ENCODE results near the gene FBXO5.
"Not testable (repeated sequence)": the region's sequence is repeated elsewhere in the genome, so short reads cannot be mapped to it uniquely, and the experiment has no call there.

Gene FBXO5

DNA sequence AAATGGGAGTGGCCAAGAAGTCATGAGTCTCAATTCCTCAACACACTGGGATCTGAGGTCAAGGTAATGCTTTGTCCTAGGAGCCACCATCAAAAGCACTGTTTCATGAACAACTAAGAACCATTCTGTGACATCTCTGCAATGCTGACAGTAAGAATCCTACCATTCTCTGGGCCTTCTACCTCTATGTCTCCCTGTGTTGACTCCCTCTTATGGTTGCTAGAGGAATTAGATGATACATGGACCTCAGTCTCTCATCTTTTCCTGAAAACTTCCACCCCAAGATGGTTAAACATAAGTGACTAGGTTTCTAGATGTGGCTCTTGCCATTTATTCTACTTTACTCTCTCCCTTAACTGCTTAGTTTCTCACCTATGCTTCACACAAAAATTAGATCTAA is 10.6 kb upstream of the FBXO5 start:
- no peak for DNase-seq (ENCODE audit: low read depth)

DNA sequence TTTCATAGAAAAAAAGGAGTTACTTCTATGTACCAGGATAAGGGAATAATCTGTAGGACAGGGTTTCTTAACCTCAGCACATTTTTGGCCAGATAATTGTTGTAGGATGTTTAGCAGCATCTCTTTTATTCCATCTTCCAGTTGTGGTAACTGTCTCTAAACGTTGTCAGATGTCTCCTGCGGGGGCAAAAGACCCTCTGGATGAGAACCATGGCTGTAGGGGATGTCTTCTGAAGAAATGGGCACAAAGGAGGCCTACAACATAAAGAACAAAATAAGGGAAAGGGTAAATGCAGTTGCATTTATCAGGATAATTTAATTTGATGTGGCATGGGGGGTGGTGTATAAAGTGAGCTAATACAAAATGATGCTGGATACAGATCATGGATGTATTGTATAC is 4.1 kb upstream of the FBXO5 start:
- DNase-seq (ENCODE audit: low read depth): no peak

DNA sequence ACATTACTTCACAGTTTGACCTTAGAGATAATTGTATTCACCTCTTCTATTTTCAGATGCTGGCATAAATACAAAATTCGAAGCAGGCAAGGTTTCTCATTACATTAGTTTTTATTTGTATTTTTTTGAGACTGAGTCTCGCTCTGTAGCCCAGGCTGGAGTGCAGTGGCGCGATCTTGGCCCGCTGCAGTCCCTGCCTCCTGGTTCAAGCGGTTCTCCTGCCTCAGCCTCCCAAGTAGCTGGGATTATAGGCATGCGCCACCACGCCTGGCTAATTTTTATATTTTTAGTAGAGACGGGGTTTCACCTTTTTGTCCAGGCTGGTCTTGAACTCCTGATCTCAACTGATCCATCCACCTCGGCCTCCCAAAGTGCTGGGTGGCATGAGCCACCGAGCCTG is 2.5 kb upstream of the FBXO5 start:
- not testable (repeated sequence) for DNase-seq (ENCODE audit: low read depth)

DNA sequence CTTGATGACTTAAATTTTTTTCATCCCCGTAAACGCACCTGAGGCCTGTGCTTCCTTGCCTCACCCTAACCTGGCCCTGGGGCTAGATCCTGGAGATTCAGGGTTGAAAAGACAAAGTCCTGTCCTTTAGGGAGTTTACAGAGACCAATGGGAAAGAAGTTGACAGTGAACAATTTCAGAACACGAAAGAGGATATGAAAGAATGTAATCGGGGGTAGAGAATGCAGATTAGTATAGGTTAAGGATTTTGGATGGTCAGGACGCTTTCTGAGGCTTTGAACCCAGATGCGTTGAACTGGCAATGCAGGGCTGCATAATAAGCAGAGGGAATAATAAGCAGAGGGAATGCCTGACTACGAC is 1.7 kb upstream of the FBXO5 start:
- no peak for DNase-seq (ENCODE audit: low read depth)

DNA sequence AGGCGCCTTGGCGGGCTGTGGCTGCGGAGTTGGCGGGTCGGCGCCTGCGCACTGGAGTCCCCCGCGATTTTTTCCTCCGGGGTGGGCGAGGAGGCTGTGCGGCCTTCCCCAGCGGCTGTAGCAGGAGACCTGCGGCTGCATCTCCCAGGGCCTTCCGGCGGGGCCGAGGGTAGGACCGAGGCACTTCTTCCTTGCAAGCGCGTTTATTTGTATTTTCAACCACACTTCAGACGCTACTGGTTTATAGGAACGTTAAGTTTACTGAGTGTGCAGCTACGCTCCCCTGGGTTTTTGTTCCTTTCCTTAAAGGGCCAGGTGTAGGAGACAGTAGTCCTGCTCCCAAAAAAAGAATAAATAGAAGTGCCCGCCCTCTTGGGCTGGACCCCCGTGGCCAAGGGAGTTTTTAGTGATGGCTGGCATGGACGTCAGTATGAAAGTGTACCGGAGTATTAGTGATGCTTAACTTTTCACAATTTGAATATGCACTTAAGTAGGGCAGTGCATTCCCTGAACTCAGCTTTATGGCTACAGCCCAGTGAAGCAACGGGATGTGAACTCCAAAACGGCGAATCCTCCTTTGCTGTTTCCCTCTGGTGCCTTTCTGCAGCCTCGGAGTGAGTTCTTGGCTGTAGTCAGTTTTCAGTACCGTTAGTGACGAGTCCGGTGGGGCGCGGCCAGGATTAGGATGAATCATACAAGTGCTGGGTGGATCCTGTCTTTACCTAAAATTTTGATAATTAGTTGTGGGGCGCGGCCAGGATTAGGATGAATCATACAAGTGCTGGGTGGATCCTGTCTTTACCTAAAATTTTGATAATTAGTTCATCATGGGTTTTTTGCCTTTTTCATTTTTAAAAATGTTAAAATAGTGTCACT is 1.0 kb upstream of the FBXO5 start:
- peak; percentile 37 for DNase-seq (ENCODE audit: low read depth)

DNA sequence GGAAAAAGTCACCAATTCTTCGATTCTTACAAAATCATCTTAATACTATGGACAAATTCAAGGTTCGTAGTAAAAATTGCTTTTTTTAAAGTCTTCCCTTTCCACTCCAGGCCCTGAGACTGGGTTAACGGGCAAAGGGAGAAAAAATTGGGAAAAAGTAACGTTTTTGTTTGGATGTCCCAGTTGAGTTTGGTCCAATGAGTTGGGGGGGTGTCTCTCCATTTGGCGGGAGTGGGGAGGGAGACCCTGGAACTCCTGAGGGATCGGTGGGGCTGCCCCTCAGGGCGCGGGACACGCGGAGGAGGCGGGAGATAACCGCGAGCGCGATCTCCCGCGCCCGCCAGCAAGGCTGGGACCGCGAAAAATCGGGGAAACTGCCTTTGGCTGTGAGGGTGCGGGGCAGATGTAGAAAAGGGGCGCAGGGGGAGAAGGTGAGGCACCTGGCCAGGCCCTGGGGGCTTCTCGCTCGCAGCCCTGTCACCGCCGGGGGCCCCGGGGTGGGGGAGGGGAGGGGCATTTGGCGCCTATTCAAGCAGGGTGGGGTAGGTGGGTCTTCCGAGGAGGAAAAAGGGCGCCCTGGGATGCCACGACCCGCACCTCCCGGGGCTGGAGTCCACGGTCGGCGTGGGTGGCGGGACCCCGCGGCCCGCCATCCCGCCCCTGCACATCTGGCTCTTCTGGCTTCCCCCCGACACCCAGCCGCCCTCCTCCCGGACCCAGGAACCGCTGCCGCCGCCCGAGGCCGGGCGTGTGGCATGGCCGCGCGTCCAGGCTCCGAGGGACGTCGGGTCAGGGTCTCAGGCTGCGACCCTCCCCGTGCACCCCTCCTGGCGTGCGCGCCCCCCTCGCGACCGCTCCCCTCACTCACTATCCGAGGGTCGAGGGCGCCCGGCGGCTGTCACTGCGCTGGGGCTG is 595 bp downstream of the FBXO5 start:
- DNase-seq (ENCODE audit: low read depth): no peak

DNA sequence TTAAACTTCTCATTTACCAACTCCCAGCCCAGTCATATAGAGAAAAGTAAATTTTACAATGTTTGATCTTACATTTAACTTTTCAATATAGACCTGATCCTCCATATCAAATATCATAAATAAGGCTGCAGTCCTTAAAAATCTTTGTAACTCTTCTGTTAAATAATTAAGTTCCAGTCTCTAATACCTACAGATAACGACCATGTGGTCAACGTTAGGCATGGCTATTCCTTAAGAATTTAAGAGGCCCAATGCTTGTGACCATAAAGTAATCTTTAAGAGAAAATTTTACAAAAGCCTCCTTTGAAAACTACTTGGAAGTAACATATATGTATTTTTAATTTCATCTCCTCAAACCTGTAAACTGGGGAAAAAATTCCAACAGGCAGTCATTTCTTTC is 1.6 kb downstream of the FBXO5 start:
- DNase-seq (ENCODE audit: low read depth): no peak

DNA sequence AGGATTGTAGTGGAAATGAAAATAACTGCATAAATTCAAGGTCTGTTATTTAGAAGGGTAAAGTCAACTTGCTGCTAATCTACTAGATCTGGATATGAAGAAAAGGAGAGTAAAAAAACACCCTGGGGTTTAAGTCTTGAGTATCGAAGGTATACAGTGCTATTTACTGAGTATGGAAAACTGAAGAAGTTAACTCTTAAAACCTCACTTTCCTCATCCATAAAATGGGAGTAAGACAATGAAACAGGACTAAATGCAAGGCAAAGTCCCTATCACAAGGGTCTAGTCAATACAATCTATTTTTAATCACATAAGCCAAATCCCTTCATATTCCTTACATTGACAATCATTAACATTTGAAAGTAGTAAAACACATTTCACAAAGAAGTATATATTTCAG is 2.2 kb downstream of the FBXO5 start:
- no peak for DNase-seq (ENCODE audit: low read depth)

DNA sequence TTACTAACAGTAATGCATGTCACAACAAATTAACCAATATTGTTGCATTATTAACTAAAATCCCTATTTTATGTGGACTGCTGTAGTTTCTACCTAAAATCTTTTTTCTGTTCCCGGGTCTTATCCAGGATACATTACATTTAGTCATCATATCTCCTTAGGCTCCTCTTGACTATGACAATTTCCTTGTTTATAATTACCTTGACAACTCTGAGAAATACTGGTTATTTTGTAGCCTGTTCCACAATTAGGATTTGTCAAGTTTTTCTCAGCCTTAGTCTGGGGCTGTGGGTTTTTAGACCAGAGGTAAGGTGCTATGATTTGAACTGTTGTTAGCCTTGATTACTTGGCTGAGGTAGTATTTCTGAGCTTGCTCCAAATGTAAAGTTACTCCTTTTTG is 3.7 kb downstream of the FBXO5 start:
- no peak for DNase-seq (ENCODE audit: low read depth)

DNA sequence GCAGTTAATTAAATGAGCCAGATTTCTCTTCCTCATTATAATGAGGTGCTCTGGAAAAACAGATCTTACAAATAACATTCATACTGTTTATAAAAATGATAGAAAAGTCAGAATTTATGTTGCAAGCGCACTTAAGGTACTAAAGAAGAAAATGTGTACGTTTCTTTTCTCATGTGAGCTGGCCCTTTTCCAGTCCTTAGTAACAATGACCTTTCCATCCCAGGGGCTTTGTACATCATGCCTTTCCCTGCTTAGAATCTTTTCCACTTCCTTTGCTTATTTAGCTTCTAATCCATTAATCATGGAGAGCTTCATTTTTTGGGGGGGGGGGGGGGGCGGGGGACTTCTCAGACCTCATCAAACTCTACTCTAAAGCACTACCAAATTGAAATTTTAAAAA is 4.8 kb downstream of the FBXO5 start:
- DNase-seq (ENCODE audit: low read depth): no peak

DNA sequence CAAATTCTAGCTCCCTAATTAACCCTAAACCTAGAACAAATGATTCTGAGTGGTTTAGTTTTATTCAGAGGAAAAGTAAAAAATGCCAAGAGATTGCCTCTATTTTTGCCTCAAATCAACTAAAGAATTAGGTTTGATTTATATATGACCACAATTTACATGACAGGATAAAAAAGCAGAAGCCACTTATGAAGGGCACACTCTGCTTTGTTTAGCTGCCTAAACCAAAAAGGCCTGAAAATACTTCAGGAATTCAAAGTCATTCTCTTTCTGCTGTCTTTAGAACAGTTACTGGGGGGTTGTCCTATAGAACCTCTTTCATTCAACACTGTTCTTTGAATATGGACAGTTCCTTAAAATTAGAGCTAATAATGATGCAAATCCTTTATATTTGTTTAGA is 5.3 kb downstream of the FBXO5 start:
- no peak for DNase-seq (ENCODE audit: low read depth)

DNA sequence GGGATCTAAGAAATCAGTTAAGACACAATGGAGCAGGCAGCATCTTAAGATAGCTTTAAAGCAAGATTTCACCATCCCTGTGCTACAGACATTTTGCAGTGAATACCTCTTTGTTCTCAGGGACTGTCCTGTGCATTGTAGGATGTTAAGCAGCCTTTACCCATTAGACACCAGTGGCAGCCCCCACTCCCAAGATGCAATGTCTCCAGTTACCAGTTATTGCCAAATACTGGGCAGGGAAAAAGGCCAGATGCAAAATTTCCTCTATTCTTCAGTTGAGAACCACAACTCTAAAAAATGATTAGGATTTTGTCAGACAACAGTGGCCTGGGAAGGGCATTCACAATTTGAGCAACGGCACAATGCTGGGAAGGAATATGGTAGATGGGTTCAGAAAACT is 6.1 kb downstream of the FBXO5 start:
- DNase-seq (ENCODE audit: low read depth): no peak

DNA sequence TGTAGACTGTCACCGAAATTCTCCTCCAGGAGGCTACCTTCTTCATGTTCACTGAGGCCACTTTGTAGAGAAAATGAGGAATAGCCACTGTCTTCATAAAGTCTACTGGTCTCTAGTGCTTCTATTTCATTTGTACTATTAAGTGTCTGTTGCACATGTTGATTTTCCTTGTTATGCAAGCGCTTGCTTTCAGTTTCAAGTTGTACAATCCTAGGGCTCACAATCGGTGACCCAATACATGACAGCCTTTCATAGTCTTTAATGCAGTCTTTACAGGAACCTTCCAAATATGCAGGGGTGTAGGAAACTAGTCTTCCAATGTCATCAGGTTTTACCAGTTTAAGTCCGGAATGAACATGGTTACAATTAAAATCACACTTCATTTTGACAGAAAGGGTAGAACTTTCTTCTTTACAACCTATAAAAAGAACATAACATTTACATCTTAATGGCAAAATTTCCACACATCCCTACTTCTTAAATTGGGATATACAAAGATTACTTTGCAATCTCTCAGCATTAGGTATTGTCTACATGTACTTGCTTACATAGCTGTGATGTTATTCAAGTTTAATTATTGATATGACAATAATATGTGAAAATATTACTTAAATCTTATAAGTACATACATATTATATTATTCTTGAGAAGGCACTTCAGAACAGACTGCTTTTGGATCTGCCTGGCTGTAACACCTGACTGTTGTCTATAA is 7.5 kb downstream of the FBXO5 start:
- DNase-seq (ENCODE audit: low read depth): no peak

DNA sequence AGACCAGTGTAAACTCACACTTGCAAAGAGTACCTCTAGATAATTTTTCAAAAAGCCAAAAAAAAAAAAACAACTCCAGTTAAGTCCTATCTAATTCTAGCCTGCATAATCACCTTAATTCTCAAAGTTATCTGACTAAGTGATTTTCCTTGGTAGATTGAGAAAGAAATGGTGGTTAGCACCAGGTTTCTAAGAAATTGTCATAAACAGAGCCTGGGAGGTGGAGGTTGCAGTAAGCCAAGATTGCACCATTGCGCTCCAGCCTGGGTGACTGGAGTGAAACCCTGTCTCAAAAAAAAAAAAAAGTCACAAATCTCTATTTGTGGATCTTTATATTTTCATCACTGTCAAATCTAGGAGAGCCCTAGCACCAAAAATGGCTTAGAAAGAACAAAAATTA is 8.9 kb downstream of the FBXO5 start:
- no peak for DNase-seq (ENCODE audit: low read depth)

DNA sequence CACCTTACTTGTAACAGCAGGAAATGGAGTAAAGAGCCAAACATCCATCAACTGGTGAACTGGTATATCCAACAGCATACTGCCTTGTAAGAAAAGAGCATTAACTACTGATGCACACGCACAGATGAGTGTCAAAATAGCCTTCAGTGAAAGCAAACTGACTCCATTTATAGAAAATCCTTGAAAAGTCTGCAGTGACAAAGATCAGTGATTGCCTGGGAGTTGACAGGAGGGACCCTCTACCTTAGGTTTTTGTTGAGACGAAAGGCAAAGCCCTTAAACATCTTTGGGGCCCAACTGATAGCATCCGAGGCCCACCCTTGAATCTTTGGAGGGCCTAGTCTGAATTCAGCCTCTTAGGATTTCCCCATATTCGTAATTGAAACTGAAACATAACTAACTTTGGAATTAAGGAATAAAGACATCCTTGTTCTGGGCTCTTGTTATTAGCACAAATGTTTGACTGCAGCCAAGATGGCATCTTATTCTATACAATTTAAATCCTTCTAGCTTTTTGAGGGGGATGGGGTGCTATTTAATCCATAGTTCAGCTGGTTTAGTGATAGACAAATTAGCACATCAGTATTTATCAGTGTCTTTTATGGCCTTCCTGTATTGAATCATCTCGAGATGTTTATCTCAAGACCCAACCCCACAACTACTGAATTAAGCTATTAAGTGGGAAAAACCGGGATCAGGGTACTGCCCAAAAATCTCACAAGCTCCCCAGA is 13.0 kb downstream of the FBXO5 start:
- DNase-seq (ENCODE audit: low read depth): no peak

DNA sequence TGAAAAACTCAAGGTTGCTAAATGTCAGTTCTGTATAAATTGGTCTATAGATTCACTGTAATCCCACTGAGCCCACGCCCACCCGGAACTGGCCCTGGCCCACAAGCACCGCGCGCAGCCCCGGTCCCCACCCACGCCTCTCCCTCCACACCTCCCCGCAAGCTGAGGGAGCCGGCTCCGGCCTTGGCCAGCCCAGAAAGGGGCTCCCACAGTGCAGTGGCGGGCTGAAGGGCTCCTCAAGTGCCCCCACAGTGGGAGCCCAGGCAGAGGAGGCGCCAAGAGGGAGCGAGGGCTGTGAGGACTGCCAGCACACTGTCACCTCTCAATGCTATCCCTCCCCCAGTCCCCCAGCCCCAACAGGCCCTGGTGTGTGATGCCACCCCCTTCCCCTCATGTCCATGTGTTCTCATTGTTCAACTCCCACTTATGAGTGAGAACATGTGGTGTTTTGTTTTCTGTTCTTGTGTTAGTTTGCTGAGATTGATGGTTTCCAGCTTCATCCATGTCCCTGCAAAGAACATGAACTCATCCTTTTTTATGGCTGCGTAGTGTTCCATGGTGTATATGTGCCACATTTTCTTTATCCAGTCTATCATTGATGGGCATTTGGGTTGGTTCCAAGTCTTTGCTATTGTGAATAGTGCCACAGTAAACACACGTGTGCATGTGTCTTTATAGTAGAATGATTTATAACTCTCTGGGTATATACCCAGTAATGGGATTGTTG is 16.5 kb downstream of the FBXO5 start:
- not testable (repeated sequence) for DNase-seq (ENCODE audit: low read depth)

DNA sequence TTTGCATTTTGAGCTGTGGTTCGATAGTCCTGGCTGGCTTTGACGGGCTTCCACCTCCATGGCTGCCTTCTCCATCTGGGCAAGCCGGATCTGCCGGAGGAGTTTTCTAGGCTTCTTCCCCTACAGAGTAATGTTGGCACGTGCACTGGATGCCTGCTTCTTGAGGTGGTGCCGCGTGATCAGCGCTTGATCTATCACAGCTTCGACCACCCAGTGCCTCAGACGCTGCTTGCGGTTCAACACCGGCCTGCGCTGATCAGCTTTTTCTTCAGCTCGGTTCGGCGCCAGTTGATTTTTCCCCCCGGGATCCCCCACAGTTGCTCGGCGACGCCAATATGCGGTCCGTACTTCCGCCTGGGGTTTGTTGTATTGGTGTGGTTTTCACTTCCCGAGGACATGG is 23.5 kb downstream of the FBXO5 start:
- no peak for DNase-seq (ENCODE audit: low read depth)

DNA sequence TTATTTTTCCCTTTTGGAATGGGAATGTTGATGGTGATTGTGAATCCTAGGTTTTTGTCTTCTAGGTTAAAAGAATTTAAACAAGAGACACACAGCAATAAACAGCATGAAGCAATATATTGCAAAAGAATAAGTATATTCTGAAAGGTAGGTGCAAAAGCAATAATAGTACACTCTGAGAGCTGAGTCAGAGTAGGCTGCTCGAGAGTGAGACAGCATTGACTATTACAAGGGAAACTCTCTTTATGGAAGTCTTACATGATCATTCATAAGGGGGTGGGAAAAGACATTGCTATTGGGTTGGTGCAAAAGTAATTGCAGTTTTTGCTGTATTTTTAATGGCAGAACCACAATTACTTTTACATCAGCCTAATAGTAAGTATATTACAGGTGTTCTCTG is 25.0 kb downstream of the FBXO5 start:
- no peak for DNase-seq (ENCODE audit: low read depth)

DNA sequence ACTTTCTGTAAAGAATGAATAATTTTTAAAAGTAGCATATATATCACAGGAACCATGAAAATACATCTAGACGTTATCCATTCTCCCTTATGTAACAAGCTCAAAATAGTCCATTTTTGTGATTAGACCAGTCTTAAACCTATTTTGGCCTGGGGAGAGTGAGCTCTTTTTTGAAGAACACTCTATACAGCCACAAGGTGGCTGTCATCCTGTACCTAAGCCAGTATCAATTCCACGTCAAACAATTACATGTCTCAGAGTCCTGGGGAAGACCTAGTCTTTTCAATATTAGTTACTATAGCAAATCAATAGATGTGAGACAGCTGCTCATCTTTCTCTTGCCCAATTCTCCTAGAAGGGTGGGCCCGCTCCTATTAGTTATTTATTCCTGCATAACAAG is 28.4 kb downstream of the FBXO5 start:
- DNase-seq (ENCODE audit: low read depth): no peak

DNA sequence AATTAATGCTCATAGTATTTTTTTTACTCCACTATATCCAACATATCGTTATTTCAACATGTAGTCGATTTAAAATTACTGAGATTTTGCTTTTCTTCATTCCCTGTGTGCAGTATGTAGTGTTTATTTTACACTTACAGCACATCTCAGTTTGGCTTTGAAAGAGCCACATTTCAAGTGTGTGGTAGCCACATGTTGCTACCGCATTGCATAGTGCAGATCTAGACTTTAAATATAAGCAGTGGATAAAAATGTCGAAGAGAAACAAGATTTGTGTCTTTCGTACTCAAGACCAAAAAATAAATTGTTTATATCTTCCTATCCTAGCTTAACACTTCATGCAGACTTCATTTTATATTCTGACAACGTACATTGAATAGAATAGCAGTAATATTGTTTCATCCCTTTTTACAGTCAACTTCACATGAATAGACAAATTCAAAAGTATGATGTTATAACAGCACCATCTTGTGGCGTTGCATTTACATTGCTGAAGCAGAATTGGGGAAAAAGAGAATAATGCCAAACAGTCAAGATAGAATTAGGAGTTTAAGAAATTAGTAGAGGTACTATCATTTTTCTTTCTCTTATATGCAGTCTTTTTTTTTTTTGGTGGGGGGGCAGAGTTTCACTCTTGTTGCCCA is 29.9 kb downstream of the FBXO5 start:
- DNase-seq (ENCODE audit: low read depth): no peak

DNA sequence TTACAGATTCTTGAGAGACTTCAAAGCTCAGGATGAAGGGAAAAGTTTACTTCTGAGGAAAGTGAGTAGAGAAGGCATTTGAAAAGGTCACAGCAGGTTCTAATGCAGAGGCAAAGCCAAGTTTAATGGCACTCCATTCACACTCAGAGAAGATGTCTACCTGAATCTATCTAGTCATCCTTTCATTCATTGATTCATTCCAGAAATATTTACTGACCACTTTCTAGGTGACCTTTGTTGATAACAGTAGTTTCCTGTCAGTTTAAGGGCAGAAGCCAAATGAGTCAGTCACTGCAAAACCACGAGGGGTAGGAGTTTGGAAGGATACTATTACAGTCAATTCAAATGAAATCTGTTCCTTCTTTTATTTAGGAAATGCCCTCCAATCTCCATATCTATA is 30.8 kb downstream of the FBXO5 start:
- DNase-seq (ENCODE audit: low read depth): no peak
